HCT116 (cell line): Measurements from ENCODE around the gene CAPN15.

ENCODE experiments used
- ELF1 ChIP-seq: IDR thresholded peaks from 2 replicates; pipeline ENCODE4 v1.6.1; 2012; ENCODE audit warnings: low read depth, borderline replicate concordance
- EZH2phosphoT487 ChIP-seq: fragments of 200-600 bp; IDR thresholded peaks from 2 replicates; pipeline ENCODE4 v1.6.1; 2018; ENCODE audit warnings: antibody characterized with exemption, borderline replicate concordance
- POLR2A ChIP-seq: IDR thresholded peaks from 2 replicates; pipeline ENCODE4 v1.7.0; 2011; ENCODE audit warnings: borderline replicate concordance; ENCODE audit not compliant: insufficient read depth, insufficient read length; ENCODE audit errors: extremely low read depth
- REST ChIP-seq: IDR thresholded peaks from 2 replicates; pipeline ENCODE4 v1.6.1; 2012; ENCODE audit warnings: low read depth

- TF ChIP-seq POLR2A: no peak
- TF ChIP-seq EZH2phosphoT487: no peak
- TF ChIP-seq REST: no peak
- TF ChIP-seq ELF1: no peak
Measured at GRCh38 chr16:589658-590187, 62.2 kb downstream of the CAPN15 start, which contains the start of gene RAB40C.
